Natural killer cell (primary cell): Measurements from ENCODE around the gene CSNK1E. TPM values are rescaled to one million over a fixed set of nuclear protein-coding genes. Genes with fewer than 3 reads are reported as not detected.

Experiments used
- ATAC-seq, 3 donors: fragments of 150-1000 bp in 2 of 3; fragments of 200-7000 bp in 1 of 3; cut with Tn5 transposase; 1 replicate in 1 of 3; 2 replicates in 2 of 3; pipeline ENCODE4 v1.10.0; 2021; ENCODE audit warnings: mild to moderate bottlenecking in 2 of 3, moderate library complexity in 2 of 3
- DNase-seq, 2 donors: peaks; one replicate each; pipeline versions ENCODE4 v3.0.0 to v3.0.0-alpha.2; 2013 to 2021; ENCODE audit warnings: mixed read lengths in 1 of 2
- H3K27ac ChIP-seq: one replicate; pipeline ENCODE4 v1.5.1; 2013; ENCODE audit warnings: mild to moderate bottlenecking, low read length
- H3K27me3 ChIP-seq: one replicate; pipeline ENCODE4 v1.6.1; 2013; ENCODE audit warnings: low read length; ENCODE audit not compliant: control insufficient read depth, insufficient read depth
- H3K36me3 ChIP-seq: one replicate; pipeline ENCODE4 v1.6.1; 2013; ENCODE audit warnings: low read length; ENCODE audit not compliant: control insufficient read depth, insufficient read depth
- H3K4me1 ChIP-seq: one replicate; pipeline ENCODE4 v1.6.1; 2013; ENCODE audit warnings: low read length; ENCODE audit not compliant: control insufficient read depth, insufficient read depth
- H3K4me3 ChIP-seq: one replicate; pipeline ENCODE4 v1.5.1; 2013; ENCODE audit warnings: low read length
- H3K9me3 ChIP-seq: one replicate; pipeline ENCODE4 v1.6.1; 2013; ENCODE audit warnings: low read length; ENCODE audit not compliant: control insufficient read depth, insufficient read depth
- H3K27ac Mint-ChIP-seq, 2 donors: one replicate each; pipeline ENCODE4 v1.8.0; 2022; ENCODE audit warnings: mild to moderate bottlenecking in 2 of 2, mixed read lengths in 2 of 2, moderate library complexity in 1 of 2
- H3K27me3 Mint-ChIP-seq, 2 donors: one replicate each; pipeline ENCODE4 v1.8.0; 2022; ENCODE audit warnings: low read depth in 2 of 2, mixed read lengths in 2 of 2
- H3K36me3 Mint-ChIP-seq: one replicate; pipeline ENCODE4 v1.8.0; 2022; ENCODE audit warnings: mixed read lengths
- H3K4me1 Mint-ChIP-seq, 2 donors: one replicate each; pipeline ENCODE4 v1.8.0; 2022; ENCODE audit warnings: mixed read lengths in 2 of 2
- H3K4me3 Mint-ChIP-seq: one replicate; pipeline ENCODE4 v1.8.0; 2022; ENCODE audit warnings: mild to moderate bottlenecking, moderate library complexity, mixed read lengths
- H3K9me3 Mint-ChIP-seq, 2 donors: one replicate each; pipeline ENCODE4 v1.8.0; 2022; ENCODE audit warnings: mixed read lengths in 2 of 2
- WGBS: methylation state at CpG from one replicate; pipeline ENCODE4 v1.1.7; 2013; ENCODE audit warnings: missing lambda C conversion rate; ENCODE audit not compliant: insufficient coverage; 5-methylcytosine and 5-hydroxymethylcytosine counted together
- intact Hi-C: fragments of 100-400 bp; cut with micrococcal nuclease; formaldehyde crosslinking; loops from one replicate; pipeline ENCODE4 v1.14.2; 2022
- total RNA-seq, 4 donors: library from RNA; stranded (reverse); fragments of 120-200 nt in 1 of 4; gene quantifications; one replicate each; pipeline versions ENCODE4 v1.2.3 to v1.2.4, GENCODE V29; 2013 to 2022
- TF ChIP-seq, protein P1 (sequence below): fragments of 200-600 bp; IDR thresholded peaks from one replicate; pipeline ENCODE4 v1.8.0; 2022; ENCODE audit warnings: antibody characterized with exemption

Gene CSNK1E
- total RNA-seq, 3 donors from 2014 or later (not counting 1 experiment from before 2014, with no cell fraction given), result 126 to 178 (median 149) TPM

DNA sequence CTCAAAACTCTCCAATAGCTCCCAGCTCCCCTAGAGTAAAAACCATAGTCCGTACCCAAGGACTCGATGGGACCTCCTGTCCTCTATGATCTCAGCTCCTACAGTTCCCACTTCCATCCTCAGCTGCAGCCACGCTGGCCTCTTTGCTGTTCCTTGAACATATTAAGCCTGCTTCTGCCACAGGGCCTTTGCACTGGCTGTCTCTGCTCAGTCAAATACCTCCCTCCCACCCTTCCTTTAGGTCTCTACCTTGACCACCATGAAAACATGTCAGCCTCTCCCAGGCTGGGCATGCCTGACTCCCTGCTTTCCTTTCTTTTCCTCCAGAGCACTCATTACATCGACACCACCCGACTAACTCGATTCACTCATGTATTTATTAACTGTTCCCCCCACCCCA, 69.0 kb downstream of the CSNK1E start:
- Histone ChIP-seq H3K4me3 (no peak overlapping the region), H3K27me3 (no peaks in the 10 kb centered on the region), H3K4me1 (peaks cover 12% of the 10 kb centered on the region), H3K9me3 (peaks cover 6% of the 10 kb centered on the region), H3K36me3 (peaks cover 33% of the 10 kb centered on the region), H3K27ac (no peak overlapping the region)
- Mint-ChIP-seq H3K27ac (no peak overlapping the region), H3K36me3 (peaks cover 6% of the 10 kb centered on the region), H3K27me3 (no peaks in the 10 kb centered on the region), H3K4me1 (peaks cover 23 to 34% of the 10 kb centered on the region in 2 donors), H3K4me3 (no peak overlapping the region), H3K9me3 (no peaks in the 10 kb centered on the region)
- DNase-seq, result no peak
- intact Hi-C loops, result no loop called here
- TF ChIP-seq, protein P1, sequence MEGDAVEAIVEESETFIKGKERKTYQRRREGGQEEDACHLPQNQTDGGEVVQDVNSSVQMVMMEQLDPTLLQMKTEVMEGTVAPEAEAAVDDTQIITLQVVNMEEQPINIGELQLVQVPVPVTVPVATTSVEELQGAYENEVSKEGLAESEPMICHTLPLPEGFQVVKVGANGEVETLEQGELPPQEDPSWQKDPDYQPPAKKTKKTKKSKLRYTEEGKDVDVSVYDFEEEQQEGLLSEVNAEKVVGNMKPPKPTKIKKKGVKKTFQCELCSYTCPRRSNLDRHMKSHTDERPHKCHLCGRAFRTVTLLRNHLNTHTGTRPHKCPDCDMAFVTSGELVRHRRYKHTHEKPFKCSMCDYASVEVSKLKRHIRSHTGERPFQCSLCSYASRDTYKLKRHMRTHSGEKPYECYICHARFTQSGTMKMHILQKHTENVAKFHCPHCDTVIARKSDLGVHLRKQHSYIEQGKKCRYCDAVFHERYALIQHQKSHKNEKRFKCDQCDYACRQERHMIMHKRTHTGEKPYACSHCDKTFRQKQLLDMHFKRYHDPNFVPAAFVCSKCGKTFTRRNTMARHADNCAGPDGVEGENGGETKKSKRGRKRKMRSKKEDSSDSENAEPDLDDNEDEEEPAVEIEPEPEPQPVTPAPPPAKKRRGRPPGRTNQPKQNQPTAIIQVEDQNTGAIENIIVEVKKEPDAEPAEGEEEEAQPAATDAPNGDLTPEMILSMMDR, result no peak
- WGBS, result 95% methylated on average over 6 of the region's 6 CpGs
- no peak for ATAC-seq

DNA sequence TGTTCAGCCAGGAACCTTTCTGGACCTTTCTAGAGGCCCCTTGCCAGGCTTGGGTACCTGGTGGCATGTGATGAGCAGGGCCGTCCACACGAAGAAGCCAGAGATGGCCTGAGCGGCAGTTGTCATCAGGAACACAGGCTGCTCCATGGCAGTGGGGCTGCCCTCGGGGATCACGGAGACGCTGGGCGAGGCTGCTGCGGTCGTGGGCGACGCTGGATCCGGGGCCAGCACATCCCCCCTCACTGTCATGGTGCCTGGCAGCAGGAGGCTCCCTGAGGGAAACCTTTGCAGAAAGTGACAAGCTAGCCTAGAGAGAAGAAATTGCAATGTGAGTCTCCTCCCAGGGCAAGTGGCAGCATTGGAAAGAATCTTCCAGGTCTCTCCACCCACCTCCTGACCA, 69.5 kb downstream of the CSNK1E start:
- ATAC-seq, result no peak
- peaks cover 12% of the 10 kb centered on the region for H3K4me1 ChIP-seq
- H3K27ac ChIP-seq, result no peak overlapping the region
- H3K9me3 ChIP-seq, result peaks cover 6% of the 10 kb centered on the region
- 98% methylated on average over 12 of the region's 12 CpGs for WGBS
- no peak for DNase-seq
- H3K4me1 Mint-ChIP-seq, result peaks cover 23 to 35% of the 10 kb centered on the region in 2 donors
- H3K27me3 ChIP-seq, result no peaks in the 10 kb centered on the region
- TF ChIP-seq, protein P1, result no peak
- intact Hi-C loops, result no loop called here
- H3K9me3 Mint-ChIP-seq, result no peaks in the 10 kb centered on the region
- H3K4me3 Mint-ChIP-seq, result no peak overlapping the region
- peaks cover 6% of the 10 kb centered on the region for H3K36me3 Mint-ChIP-seq
- H3K27me3 Mint-ChIP-seq, result no peaks in the 10 kb centered on the region
- no peak overlapping the region for H3K27ac Mint-ChIP-seq
- no peak overlapping the region for H3K4me3 ChIP-seq
- peaks cover 34% of the 10 kb centered on the region for H3K36me3 ChIP-seq

DNA sequence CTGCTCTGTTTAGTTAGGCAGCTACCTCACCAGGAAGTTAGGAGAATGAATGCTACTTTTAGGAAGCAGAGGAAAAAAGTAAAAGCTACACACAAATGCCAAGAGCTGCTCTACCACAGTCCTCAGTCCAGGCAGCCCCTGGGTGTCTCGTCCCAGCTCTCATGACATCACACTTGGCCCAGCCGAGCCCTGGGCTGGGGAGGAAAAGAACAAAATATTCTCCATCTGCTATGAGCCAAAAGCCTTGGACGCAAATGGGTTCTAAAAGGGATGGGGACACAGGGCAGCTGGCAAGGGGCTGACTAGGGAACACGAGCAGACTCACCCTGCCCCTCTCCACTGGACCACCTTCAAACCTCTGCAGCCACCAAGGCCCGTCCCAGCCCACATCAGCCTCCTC, 70.5 kb downstream of the CSNK1E start:
- DNase-seq, result no peak
- no peak overlapping the region for H3K4me3 Mint-ChIP-seq
- H3K36me3 ChIP-seq, result peaks cover 34% of the 10 kb centered on the region
- no peak overlapping the region for H3K27ac ChIP-seq
- no peaks in the 10 kb centered on the region for H3K9me3 Mint-ChIP-seq
- TF ChIP-seq, protein P1, result no peak
- H3K9me3 ChIP-seq, result peaks cover 6% of the 10 kb centered on the region
- H3K4me1 ChIP-seq, result peaks cover 12% of the 10 kb centered on the region
- H3K36me3 Mint-ChIP-seq, result peaks cover 6% of the 10 kb centered on the region
- H3K4me1 Mint-ChIP-seq, result peaks cover 23 to 35% of the 10 kb centered on the region in 2 donors
- H3K27me3 Mint-ChIP-seq, result no peaks in the 10 kb centered on the region
- no peak overlapping the region for H3K27ac Mint-ChIP-seq
- H3K27me3 ChIP-seq, result no peaks in the 10 kb centered on the region
- intact Hi-C loops, result no loop called here
- no peak overlapping the region for H3K4me3 ChIP-seq
- 94% methylated on average over 5 of the region's 5 CpGs for WGBS
- ATAC-seq, result no peak

DNA sequence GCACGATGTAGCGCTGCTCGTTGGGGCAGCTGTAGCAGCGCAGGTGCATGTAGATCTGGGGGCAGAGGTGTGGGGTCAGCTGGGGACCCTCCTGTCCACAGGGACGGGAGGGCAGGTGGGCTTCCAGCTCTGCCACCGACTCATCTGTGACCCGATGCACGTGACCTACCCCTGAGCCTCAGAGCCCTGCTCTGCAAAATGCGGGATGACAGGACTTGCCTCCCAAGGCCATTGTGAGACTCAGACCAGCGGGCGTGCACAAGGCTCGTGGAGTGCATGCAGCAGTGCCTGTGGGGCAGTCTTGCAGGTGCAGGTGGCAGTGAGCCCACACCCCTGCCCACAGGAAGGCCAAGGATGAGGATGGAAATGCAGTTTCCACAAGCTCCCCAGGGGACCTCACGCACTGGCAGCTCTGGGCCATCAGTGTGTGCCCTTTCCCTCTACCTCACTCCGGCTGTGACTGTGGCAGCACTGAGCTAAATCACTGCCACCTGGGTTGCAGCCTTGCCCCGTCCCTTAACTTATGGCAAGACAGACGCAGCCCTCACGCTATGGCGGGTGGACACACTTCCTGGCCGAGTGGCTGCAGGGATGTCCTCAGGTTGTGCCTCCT, 71.1 kb downstream of the CSNK1E start:
- H3K27me3 ChIP-seq, result no peaks in the 10 kb centered on the region
- Mint-ChIP-seq H3K27ac (no peak overlapping the region), H3K4me1 (peaks cover 23 to 35% of the 10 kb centered on the region in 2 donors), H3K36me3 (peaks cover 7% of the 10 kb centered on the region), H3K9me3 (no peaks in the 10 kb centered on the region), H3K4me3 (no peak overlapping the region), H3K27me3 (no peaks in the 10 kb centered on the region)
- TF ChIP-seq, protein P1, result no peak
- no peak overlapping the region for H3K4me3 ChIP-seq
- peaks cover 6% of the 10 kb centered on the region for H3K9me3 ChIP-seq
- intact Hi-C loops, result no loop called here
- peaks cover 34% of the 10 kb centered on the region for H3K36me3 ChIP-seq
- no peak overlapping the region for H3K27ac ChIP-seq
- ATAC-seq (no peak), DNase-seq (no peak)
- 84% methylated on average over 19 of the region's 19 CpGs for WGBS
- H3K4me1 ChIP-seq, result peaks cover 12% of the 10 kb centered on the region
